ENCODE results near the gene ADAMTS18.
"Not testable (repeated sequence)": the region's sequence is repeated elsewhere in the genome, so short reads cannot be mapped to it uniquely, and the experiment has no call there.

Gene ADAMTS18

DNA sequence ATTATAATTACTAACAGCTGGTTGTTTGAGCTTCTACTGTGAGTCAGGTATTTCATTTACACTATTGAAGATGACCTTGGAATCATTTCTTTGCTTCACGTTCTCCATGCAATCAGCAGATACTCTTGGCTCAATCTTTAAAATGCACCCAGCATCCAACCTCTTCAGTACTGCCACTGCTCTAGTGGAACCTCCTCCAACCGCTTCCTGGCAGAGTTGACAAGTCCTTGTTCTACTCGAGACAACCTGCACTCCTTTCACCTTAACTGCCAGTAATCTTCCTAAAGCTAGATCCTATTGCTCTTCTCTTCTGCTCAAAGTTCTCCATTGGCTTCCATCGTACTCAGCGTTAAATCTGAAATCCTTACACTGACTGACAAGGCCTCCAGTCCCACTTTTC is 149.2 kb downstream of the ADAMTS18 start:
- no peak for DNase-seq (ENCODE audit: low spot score)

DNA sequence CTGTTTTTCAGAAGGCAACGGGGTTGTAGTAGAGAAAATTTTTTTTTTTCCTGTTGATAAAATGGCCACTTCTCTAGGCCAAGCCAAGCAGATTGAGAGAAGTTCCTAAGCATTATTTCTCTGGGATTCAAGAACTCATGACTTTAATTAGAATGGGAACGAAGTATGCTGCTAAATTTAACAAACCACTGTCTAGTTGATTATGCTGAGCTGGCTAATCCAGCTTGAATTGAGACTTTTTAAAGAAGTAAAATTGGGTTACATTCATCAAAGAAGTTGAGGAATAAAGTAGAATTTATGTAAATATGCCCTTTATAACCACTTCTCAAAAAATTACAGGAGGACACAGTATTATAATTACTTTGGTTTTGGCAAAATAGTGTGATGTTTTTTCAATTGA is 152.5 kb downstream of the ADAMTS18 start:
- DNase-seq (ENCODE audit: low spot score) = no peak

DNA sequence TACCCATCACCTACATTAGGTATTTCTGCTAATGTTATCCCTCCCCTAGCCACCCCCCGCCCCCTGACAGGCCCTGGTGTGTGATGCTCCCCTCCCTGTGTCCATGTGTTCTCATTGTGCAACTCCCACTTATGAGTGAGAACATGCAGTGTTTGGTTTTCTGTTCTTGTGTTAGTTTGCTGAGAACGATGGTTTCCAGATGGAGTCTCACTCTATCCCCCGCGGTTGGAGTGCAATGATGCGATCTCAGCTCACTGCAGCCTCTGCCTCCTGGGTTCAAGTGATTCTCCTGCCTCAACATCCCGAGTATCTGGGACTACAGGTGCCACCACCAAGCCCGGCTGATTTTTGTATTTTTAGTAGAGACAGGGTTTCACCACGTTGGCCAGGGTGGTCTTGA is 155.5 kb downstream of the ADAMTS18 start:
- DNase-seq (ENCODE audit: low spot score) = not testable (repeated sequence)

DNA sequence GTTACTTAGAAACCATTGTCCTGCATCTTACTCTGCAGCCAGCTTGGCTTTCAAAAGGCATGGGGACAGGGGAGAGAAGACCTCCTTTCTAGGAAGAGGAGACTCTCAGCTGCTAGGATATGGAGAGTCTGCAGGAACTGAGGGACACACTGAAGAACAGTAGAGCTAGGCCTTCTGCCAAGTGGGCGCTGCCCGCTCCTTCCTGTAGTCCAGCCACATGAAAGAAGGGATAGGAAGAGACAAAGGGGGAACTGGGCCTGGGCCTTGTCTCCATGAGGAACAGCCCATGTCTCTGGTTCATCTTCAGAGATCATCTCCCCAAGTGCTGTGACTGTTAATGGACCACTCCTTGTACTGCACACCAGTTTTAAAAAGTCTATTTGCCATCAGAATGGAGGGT is 157.3 kb downstream of the ADAMTS18 start:
- no peak for DNase-seq (ENCODE audit: low spot score)

DNA sequence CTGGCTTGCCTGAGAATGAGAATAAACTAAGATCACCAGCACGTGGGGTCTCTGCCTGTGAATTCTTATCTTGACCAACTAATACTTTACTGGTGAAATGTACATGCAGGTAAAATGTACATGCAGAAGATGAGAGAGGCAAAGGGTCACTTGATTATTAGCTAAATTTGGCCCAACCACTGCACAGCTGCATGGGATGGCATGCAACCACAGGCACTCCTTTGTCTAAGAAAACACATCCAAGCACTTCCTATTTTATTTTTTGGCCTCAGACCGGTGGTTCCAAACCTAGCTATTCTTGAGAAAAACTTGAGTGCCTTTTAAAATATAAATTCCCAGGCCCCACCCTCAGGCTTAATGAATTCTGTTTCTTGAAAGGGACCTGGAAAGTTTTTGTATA is 157.7 kb downstream of the ADAMTS18 start:
- DNase-seq (ENCODE audit: low spot score) = no peak

DNA sequence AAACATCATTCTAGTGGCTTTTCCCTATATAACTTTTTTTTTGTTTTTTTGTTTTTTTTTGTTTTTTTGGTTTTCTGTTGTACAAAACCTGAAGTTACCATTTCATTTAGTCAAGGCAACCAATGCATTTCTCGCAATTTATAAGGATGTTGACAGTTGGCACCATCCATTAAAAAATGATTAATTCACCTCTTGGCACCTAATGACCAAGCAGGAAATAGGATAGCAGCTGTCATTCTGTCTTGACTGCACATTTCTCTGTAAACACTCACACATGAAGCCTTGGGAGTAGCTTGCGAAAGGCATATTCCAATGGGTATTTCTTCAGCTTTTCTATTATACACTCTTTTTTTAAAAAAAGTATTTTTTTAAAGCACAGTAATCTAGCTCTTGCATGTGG is 158.2 kb downstream of the ADAMTS18 start:
- DNase-seq (ENCODE audit: low spot score) = no peak

DNA sequence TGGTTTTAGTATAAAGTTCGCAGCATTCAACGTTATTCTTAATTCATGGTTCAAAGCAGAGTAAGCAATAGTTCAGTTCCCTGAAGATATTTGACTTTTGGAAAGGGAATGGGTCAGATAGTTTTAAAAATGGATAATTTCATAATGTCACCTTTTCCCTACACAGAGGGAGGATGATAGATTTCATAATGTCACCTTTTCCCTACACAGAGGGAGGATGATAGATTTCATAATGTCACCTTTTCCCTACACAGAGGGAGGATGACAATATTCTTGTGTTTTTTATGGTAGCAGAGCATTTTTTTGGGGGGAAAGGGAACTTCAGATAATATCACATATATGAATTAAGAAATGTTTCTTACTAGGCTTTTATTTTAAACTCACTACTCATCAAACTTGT is 159.5 kb downstream of the ADAMTS18 start:
- not testable (repeated sequence) for DNase-seq (ENCODE audit: low spot score)

DNA sequence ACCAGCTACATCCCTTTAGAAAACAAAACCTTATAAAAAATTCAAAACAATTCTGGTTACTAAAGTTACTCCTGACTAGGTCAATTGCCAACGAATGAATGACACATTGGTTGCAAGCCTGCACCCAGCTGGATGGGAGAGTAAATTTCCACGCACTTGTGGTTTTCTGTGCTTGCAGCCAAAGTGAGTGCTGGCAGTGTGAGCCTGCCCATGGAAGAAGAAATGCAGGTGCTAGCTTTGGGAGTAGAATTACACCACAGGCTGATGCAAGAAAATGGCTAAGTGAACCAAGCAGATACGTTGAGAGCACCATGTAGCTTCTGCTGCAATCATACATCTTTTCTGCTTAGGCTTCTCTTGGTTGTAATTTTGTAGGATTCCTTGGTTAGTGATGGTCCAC is 161.0 kb downstream of the ADAMTS18 start:
- no peak for DNase-seq (ENCODE audit: low spot score)

DNA sequence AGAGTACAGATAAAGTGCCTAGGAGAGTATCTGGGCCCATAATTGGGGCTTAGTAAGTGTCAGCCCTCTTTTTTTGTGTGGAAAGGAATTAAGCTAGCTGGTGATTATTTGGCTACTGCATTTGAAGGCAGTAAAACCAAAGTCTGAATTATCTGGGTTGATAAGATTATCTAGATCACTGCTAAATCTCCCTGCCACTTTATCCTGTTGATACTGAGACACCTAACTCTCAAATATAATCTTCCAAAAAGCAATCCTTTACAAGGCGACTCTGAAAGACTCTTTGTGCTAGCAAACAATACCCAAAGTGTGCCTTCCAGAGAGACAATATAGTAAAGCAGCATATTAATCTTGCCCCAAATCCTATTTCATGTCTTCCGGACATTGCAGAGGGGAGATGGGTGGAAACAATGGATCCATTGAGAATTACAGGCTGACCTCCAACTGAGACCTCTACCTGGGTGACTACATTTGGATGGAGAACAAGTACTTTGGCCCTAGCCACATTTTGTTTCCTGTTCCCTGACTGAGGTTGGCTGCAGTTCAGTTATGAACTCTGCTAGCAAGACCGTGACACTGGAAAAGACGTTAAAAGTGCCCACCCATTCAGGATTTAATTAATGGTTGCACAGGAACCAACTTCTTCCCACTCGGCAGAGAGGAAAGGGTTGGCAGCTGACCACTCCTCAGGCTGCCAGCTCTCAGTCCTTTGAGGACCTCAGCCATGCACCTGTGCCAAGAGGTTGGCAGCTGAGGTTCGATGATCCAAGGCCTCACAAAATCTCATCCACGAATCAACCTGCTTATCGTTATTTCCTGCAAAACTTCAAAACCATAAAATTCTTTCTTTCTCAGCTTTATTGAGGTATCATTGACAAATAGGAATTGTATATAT is 163.1 kb downstream of the ADAMTS18 start:
- DNase-seq (ENCODE audit: low spot score) = peak; percentile 21

DNA sequence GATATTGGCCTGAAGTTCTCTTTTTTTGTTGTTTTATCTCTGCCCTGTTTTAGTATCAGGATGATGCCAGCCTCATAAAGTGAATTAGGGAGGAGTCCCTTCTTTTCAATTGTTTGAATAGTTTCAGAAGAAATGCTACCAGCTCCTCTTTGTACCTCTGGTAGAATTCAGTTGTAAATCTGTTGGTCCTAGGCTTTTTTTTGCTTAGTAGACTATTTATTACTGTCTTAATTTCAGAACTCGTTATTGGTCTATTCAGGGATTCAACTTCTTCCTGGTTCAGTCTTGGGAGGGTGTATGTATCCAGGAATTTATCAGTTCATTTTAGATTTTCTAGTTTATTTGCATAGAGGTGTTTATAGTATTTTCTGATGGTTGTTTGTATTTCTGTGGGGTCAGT is 168.6 kb downstream of the ADAMTS18 start:
- DNase-seq (ENCODE audit: low spot score) = not testable (repeated sequence)

DNA sequence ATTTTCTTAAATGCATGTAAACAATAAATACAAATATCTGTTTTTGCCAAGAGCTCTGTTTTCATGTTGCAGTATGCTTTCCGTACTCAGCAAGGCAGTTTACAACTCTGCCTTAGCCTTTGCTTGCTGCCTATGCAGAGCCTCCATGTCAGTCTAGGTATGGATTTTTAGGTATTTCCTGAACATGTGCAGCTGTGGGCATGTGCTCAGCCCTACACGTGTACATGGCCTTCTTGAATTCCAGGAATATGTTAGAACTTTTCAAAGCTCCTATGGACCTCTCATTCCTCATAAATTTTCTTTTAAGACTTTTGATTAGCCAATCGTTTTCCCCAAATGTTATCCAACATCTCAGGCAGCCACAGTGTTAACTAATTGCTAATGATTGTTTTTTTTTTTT is 171.9 kb downstream of the ADAMTS18 start:
- DNase-seq (ENCODE audit: low spot score) = no peak

DNA sequence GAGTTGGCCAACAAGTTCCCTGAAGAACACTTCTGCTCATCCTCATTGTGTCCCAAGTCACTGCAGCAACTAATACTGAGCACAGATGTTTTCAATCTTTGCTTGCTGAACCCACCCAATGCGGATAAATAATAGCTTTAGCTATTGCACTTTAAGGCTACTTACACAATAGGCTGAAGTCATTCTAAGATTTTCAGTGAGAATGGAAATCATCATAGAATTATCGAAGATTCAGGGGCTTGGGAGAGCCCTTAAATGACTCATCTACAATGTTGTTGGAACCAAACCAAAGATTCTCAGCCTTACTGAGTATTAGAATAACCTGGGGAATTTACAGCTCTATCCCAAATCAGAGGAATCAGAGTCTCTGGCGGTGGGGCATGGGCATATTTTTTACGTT is 184.4 kb downstream of the ADAMTS18 start:
- DNase-seq (ENCODE audit: low spot score) = no peak

DNA sequence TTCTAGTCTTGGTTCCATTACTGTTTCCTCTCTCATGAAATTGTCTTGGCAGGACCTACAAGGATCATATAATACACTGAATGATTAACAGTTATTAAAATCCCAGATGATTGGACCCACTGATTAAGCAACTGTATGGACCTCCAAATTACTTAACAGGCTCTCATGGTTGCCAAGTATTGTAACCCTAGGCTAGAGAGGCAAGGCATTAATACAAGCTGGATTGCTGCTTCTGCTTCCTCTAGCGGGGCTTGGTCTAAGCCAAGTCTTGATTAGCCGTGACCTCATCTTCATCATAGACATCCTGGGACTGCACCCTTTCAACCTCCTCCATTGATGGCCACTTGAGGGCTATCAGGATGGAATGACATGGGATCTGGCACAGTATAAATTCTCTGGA is 188.7 kb downstream of the ADAMTS18 start:
- no peak for DNase-seq (ENCODE audit: low spot score)

DNA sequence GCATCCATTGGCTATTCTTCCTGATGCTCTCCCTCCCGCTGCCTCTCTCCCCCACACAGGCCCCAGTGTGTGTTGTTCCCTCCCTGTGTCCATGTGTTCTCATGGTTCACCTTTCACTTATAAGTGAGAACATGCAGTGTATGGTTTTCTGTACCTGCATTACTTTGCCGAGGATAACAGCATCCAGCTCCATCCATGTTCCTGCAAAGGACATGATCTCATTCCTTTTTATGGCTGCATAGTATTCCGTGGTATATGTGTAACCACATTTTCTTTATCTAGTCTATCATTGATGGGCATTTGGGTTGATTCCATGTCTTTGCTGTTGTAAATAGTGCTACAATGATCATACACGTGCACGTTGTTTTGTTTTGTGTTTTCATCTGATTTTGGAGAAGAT is 192.4 kb downstream of the ADAMTS18 start:
- not testable (repeated sequence) for DNase-seq (ENCODE audit: low spot score)

DNA sequence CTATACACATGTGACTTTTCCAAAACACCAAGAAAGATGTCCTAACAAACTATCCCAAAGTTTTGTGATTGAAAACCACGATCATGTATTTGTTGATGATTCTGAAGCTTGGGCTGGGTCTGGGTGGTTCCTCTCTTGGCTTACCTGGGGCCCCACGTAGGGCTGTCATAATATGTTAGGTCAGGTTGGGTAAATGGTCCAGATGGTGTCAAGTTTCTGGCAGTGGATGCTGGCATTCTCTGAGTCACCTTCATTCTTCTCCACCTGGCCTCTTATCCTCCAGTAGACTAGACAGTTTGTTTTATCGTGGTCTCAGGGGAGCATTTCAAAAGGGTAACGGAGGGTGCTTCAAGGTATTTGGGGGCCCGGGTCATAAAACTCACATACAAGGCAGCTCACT is 196.2 kb downstream of the ADAMTS18 start:
- no peak for DNase-seq (ENCODE audit: low spot score)

DNA sequence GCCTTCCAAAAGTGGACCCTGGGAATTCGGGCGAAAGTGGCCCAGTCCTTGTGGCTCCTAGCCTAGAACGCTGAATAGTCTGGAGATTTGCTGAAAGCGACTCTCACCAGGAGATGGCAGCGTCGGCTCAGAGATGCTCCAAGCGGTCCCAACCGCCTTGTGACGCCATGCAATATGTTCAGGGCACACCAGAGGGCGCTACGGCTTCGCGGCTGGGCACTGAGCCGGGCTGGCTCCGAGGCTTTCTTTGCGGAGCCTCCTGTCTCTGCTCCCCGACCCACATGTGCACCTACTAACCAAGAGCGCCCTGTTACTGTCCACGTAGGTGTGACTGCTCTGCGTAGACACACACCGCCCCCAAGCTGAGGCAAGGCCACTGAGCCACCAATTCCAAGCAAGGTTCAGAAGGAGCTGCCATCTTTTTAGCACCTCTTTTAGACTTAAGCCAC is 198.7 kb downstream of the ADAMTS18 start:
- DNase-seq (ENCODE audit: low spot score) = peak; percentile 82

DNA sequence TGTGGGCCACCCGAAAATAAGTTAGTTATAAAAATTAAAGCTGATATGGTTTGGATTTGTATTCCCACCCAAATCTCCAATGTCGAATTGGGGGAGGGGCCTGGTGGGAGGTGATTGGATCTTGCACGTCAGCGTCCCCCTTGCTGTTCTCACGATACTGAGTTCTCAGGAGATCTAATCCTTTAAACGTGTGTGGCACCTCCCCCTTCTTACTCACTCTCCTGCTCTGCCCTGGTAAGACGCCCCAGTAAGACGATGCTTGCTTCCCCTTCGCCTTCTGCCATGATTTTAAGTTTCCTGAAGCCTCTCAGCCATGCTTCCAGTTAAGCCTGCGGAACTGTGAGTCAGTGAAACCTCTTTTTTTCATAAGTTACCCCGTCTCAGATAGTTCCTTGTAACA is 200.2 kb downstream of the ADAMTS18 start:
- no peak for DNase-seq (ENCODE audit: low spot score)

DNA sequence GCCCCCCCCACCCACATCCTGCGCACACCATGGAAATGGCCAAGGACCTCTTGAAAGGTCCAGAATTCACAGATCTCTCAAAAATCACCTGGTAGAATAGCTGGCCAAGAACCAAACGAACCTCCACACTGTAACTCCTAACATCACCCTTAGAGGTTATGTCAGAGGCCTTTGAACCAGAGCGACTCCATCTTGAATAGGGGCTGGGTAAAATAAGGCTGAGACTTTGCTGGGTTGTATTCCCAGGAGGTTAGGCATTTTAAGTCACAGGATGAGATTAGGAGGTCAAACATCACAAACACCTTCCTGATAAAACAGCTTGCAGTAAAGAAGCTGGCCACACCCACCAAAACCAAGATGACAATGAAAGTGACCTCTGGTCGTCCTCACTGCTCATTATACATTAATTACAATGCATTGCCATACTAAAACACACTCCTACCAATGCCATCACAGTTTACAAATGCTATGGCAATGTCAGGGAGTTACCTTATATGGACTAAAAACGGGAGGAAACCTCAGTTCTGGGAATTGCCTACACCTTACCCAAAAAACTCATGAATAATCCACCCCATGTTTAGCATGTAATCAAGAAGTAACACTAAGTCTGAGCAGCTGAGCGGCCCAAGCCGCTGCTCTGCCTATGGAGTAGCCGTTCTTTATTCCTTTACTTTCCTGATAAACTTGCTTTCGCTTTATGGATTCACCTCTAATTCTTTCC is 200.9 kb downstream of the ADAMTS18 start:
- DNase-seq (ENCODE audit: low spot score) = no peak
